Hepatocyte (in vitro differentiated cells): Measurements from ENCODE around the gene SCFD2.

Experiments
- CTCF ChIP-seq: fragments of 200-600 bp; sonication (generic); IDR thresholded peaks from 2 replicates; pipeline ENCODE4 v1.5.1; 2016; ENCODE audit warnings: antibody characterized with exemption, mild to moderate bottlenecking; ENCODE audit not compliant: poor library complexity
- EZH2 ChIP-seq: fragments of 200-600 bp; sonication (generic); IDR thresholded peaks from 2 replicates; pipeline ENCODE4 v1.6.1; 2016; ENCODE audit warnings: antibody characterized with exemption, mild to moderate bottlenecking, borderline replicate concordance

- TF ChIP-seq CTCF: no peak
- no peak for TF ChIP-seq EZH2
Observed at GRCh38 chr4:53059256-53059655, 306.6 kb downstream of the SCFD2 start.
